Measurements from ENCODE around the gene FAM78B.

FAM78B gene

DNA sequence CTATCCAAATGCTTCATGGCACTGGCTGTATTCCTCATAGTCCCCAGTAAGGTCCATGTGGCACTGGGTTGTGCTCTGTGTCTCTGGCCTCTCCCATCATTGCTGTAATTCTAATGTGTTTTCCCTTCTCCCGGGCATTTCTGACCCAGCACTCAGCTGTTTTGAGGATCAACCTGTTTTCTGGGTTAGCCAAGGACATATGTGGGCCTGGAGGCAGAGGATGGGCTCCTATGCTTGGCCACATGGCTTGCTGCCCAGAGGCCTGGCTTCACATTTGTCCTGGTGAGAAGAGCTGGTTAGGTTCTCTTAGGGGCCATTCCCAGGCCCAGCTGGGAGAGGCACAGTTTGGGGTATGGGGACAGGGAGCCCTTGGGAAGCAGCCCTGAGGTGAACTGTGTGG lies 103.1 kb downstream of the FAM78B start:
- no peak for DNase-seq

DNA sequence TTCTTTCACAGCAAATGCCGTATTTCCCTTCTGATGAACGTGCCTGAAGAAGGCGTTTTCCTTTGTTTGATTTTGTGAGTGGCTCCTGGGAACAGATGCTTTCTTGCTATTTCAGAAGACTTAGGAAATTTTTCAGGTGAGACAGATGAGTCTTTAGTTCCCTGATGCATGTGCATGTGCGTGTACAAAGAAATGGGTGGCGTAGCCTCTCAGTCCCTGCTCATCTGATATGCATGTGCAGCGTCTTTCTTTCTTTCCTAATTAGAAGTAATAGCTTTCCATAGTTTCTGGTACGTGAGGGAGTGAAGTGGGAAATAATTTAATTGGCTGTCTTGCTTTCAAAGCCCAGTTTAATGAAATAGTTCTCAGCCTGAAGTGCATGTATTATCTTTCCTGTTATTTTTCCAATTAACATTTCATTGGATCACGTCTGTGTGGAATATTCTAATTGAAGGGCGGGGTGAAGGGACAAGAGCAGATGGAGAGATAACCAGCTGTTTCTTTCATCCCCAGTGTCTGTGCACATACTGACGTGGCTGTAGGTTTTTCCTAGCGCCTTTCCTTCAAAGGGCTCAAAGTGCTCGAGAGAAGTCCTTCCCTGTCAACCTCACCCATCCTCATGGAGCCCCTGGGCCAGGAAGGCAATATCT lies 104.3 kb downstream of the FAM78B start:
- no peak for DNase-seq

DNA sequence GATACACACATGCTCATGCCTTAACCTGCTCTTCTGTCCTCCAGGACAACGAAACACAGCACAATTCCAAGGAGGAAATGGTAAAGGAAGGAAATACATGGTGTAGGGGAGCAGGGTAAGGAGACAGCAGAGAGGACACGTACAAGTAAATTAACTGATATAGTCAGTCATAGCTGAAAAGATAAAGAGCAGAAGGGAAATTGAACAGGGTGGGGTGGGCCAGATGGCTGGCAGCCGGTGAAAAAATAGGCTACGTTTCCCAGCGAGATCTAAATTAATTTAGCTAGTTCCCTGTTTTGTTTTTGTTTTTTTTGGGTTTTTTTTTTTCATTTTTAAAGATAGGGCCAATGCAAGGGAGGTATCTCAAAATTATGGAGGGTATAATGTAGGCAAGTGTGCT lies 109.2 kb downstream of the FAM78B start:
- DNase-seq: no peak

DNA sequence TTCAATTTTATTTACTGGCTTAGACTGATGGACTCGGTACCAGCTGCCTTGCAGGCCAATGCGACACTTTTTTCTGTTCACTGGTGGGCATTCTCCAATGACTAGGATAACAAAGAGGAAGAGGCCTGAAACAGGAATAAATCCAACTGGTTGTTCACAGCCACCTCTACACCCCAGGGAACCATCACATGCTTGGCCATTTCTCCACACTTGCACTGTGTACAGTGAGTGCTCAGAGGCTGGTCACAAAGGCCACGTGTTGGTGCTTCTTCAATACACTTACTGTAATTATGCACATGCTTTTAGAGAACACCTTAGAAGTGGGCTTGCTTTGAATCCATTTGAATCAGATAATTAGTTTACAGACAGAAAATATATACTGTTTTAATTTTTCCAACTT lies 113.4 kb downstream of the FAM78B start:
- DNase-seq: no peak

DNA sequence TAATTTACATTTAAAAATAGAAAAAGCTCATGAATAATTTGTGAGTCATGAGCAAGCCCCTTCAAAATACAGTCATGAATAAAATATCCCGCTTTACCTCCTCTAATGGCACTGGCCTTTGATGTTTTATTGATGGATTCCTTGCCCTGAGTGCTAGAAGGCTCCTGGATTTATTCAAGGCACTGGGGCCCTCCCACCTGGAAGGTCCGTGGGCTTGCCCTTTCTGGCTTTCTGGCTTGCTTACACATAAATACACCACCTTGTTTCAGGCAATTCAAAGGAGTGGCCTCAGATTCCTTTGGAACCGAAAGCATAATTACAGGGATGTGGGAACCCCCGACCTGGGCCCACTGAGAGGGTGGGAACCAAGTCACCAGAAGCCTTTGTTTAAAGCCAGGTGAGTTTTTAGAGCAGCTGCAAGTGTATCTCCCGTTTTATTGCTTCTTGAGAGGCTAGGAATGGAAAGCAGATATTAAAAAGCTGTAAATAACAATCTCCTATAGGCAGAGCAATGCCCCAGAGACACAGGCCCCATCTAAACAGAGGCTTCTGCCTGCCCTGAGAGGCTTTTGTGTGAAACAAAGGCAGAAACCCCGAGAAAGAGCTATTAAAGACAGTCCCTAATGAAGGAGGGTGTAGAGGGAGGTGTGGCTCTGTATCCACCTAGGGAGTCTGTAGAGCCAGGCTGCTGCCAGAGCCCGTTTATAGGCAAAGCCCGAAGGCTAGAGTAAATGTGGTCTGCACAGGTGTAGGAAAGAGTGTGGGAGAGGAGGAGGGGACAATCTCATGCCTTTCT lies 126.4 kb downstream of the FAM78B start:
- DNase-seq: no peak

DNA sequence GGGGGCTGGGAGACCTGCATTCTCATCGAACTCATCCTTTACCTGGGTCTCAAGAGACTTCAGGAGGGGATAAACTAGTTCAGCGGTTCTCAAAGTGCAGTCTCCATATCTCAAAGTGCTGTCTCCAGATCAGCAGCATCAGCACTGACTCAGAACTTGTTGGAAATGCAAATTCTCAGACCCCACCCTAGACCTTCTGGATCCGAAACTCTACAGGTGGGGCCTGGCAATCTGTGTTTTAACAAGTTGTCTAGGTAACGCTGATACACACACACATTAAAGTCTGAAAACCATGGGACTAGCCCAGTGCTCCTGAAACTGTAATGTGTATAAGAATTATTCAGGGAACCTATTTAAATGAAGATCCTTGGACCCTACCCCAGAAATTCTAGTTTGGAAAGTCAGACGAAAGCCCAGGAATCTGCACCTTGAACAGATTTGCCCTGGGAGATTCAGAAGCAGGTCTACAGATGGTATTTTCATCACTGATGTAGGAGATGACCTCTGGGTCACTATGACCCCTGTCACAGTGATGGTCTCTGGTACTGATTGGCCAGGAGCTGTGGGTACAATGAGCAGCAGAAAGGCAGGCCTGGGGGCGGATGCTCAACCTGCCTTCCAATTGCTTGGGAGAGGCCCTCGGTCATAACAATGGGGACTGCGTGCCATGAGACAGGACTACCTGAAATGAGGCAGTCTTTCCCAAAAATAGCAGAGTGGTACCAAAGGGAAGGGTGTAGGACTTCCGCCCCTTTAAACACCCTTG lies 127.2 kb downstream of the FAM78B start:
- no peak for DNase-seq

DNA sequence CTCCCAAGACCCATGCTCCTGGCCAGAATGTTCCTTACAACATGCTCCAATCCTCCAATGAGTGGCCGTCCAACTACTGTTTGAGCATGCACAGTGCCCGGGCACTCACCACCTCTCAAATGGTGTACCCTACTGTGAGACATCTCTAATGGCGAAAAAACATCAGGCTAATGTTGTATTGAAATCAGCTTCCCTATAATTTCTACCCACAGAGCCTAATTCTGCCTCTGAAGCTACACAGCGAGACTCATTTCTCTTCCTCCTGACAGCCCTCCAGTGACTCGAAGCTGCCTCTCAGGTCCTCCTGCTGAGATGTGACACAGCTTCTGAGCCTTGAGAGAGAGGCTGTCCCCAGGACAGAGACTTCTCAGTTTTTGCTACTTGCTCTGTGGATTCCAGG lies 130.7 kb downstream of the FAM78B start:
- no peak for DNase-seq

DNA sequence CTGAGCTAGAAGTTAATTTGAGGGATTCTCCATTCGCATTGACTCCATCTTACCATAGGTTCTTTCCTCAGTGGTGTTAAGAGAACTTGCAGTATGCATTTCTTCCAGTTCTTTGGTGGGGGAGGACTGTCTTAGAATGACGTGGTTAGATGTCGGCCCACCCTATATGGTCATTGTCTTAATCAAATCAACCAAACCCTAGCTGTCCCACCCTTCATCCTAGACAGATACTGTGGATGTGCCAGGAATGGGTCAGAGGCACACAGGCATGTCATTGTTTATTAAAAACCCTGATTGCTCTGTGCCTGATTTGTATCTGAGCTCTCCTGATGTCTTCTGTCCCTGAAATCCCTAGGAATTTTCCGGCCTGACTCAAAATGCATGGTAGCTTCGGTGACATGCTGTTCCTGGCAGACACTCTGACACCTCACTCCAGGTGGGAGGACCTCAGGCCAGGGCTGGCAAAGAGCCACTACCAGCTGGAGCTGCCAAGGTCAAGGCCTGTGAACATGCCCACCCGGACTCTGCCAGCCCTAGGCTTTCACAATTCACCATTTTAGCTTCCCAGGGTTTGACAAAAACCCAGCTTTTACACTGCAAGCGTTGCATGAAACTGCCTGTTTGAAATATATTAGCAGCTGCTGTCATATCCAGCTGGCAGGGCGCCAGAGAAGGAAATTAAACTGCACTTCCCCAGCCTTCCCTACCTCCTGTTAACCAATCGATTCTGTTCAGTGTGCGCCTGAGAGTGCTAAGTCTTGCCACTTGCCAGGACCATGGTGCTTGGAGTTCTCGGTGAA lies 134.0 kb downstream of the FAM78B start:
- DNase-seq: peak; percentile 1

DNA sequence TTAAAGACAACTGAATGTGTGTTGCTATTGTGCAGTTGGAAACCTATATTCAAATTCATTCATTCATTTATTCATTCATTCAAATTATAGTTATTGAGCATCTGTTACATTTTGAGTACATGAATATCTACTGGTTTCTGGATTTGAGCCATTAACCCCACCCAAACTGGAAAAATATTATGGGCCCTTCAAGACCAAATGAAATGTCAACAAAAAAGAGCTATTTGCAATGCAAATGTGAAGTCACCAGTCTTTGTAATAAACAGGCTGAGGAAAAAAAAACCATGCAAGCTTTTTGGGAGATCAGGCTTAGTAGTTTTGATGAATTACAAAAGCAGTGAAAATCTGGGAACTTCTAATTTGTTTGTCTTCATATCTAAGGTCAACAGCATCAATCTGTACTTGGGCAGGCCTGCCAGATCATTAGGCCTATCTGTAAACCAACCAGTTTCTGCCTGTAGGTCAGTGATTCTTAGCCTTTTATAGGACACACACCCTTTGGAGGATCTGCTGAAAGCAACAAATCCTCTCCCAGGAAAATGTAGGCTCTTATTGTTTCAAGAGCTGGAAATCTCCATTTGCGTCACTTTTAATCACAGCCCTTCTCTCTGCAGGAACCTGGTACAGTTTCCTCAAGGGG lies 134.7 kb downstream of the FAM78B start:
- no peak for DNase-seq

DNA sequence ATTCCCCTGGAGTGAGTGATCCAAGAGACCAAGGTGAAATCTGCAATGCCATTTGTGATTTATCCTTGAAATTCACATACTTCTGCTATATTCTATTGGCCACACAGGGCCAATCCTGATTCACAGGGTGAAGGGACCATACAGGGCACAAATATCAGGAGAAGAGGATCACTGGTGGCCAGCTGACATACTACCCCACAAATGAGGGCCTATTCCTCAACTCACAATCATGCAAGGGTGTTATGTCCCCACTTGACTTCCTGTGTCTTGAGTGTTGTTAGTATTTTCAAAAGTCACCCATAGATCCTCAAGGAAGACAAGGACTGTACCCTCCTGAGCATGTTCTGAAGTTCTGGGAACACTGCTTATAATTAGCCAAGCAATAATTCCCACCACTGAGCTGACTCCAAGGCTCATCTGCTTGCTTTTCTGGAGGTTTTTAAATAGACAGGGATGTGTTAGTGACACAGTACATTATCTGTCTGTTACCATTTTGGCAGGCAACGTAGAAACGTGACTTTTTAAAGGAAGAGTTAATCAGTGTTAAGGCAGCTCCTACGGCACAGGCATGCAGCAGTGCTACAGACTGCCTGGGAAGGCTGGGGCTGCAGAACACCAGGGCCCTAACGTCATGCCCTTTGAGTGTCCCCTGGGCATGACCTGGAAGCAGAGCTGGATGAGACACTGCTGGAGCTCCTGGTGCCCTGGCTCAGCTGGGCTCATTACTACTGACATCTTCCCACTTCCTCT lies 137.4 kb downstream of the FAM78B start:
- DNase-seq: no peak

DNA sequence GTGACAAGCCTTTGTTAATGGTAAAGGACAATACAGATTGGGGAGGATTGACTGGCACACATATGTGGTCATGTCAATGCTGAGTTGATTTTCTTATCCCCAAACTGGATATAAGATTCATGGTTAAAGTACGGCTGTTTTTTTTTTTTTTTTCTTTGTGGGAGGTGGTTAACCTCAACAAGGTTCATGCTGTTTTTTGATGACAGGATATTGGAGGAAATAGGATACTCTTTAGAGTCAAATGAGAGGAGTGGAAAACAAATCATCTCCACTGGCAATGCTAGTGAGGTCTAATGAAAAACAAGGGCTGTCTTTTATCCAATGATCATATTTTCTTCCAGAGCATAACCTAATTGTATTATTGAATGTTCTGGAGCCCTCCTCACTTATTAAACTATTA lies 140.2 kb downstream of the FAM78B start:
- DNase-seq: no peak

DNA sequence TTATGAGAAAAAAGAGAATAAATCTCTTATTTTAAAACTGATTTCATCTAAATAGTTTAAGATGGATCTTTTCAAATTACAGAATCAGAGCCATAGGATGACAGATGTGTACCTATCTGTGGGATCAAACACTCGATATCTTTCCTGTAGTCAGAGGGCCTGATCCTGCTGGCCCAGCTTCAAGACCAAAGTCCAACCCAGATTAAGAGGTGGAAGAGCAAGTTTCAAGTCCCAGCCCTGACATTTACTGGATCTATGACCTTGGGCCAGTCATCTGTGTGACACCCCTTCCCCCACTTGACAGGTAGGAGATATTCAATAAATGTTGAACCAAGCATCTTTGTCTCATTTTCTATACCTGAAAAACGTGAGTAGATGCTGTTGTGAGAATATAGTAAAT lies 140.7 kb downstream of the FAM78B start:
- no peak for DNase-seq

DNA sequence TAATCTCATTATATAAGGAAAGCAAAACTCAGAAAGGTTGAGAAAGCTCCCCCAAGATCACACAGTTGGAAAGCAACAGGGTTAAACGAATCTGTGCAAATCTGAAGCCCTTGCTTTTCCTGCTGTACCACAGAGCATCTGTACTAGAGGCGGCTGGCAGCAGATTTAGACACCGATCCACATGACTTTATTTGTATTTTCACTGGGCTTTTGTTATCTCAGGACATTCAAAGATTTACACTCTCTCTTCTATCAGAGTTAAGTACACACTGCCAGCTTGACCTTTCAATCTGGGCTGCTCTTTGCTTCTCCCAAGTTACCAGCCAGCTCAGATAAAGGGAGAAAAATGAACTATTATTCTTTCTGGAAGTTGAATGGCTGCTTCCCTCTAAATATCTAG lies 146.6 kb downstream of the FAM78B start:
- no peak for DNase-seq
